Fibroblast of mammary gland (primary cell): ENCODE data around the gene VEPH1.

Source experiments
- DNase-seq: peaks from one replicate; pipeline ENCODE4 v3.0.0-alpha.2; 2010; ENCODE audit warnings: low read depth
- H3K4me3 ChIP-seq: 2 replicates; pipeline ENCODE4 v1.5.1; 2011; ENCODE audit warnings: low read depth, mild to moderate bottlenecking, low read length, moderate library complexity; ENCODE audit not compliant: control insufficient read depth
- CTCF ChIP-seq: conservative IDR thresholded peaks from 2 replicates; pipeline ENCODE4 v1.5.1; 2011; ENCODE audit warnings: low read depth, low read length, inconsistent platforms; ENCODE audit not compliant: control insufficient read depth, insufficient read depth

Gene VEPH1

GRCh38 chr3:157313186-157313585 lies 190.0 kb downstream of the VEPH1 start:
- no peak for DNase-seq
- TF ChIP-seq CTCF = no peak
- no peak overlapping the region for H3K4me3 ChIP-seq

GRCh38 chr3:157312376-157312745 lies 190.9 kb downstream of the VEPH1 start:
- no peak overlapping the region for H3K4me3 ChIP-seq
- TF ChIP-seq CTCF = no peak
- no peak for DNase-seq

- no peak for TF ChIP-seq CTCF
- H3K4me3 ChIP-seq = no peak overlapping the region
- peak; percentile 95 for DNase-seq
Observed at GRCh38 chr3:157311633-157312375, 191.4 kb downstream of the VEPH1 start.

GRCh38 chr3:157310329-157311052 lies 192.7 kb downstream of the VEPH1 start:
- TF ChIP-seq CTCF = no peak
- DNase-seq = no peak
- H3K4me3 ChIP-seq = no peak overlapping the region

GRCh38 chr3:157306502-157306901 lies 196.7 kb downstream of the VEPH1 start:
- TF ChIP-seq CTCF = no peak
- DNase-seq = no peak
- no peak overlapping the region for H3K4me3 ChIP-seq

- no peak overlapping the region for H3K4me3 ChIP-seq
- DNase-seq = no peak
- TF ChIP-seq CTCF = no peak
Observed at GRCh38 chr3:157305392-157305791, 197.8 kb downstream of the VEPH1 start.
